Small intestine (tissue), 7 donors: Measurements from ENCODE around the gene ZFP36L2. TPM values are rescaled to one million over a fixed set of nuclear protein-coding genes. Genes with fewer than 3 reads are reported as not detected.

ENCODE experiments used
- DNase-seq, 2 donors: peaks; one replicate each; pipeline versions ENCODE4 v3.0.0 to v3.0.0-alpha.2; 2013
- FAIRE-seq: peaks from 2 replicates; lab custom pipeline; 2012; peaks lifted over from hg19 to GRCh38; lab: Jason Lieb, UNC
- H3K27ac ChIP-seq, 3 donors: one replicate each; pipeline ENCODE4 v1.5.1; 2013; ENCODE audit warnings: low read length in 2 of 3, mild to moderate bottlenecking in 2 of 3, control low read depth in 1 of 3, inconsistent platforms in 1 of 3, low read depth in 1 of 3, moderate library complexity in 1 of 3
- H3K27me3 ChIP-seq, 3 donors: one replicate each; pipeline ENCODE4 v1.6.1; 2013; ENCODE audit warnings: low read length in 3 of 3, inconsistent platforms in 1 of 3; ENCODE audit not compliant: control insufficient read depth in 3 of 3, insufficient read depth in 3 of 3
- H3K36me3 ChIP-seq, 3 donors: one replicate each; pipeline ENCODE4 v1.6.1; 2013; ENCODE audit warnings: low read length in 3 of 3, inconsistent platforms in 1 of 3, low read depth in 1 of 3, mild to moderate bottlenecking in 1 of 3, moderate library complexity in 1 of 3; ENCODE audit not compliant: control insufficient read depth in 3 of 3, insufficient read depth in 2 of 3
- H3K4me1 ChIP-seq, 3 donors: one replicate each; pipeline ENCODE4 v1.6.1; 2013; ENCODE audit warnings: low read length in 2 of 3, inconsistent platforms in 1 of 3, low read depth in 1 of 3, mild to moderate bottlenecking in 1 of 3, moderate library complexity in 1 of 3; ENCODE audit not compliant: control insufficient read depth in 3 of 3, insufficient read depth in 2 of 3
- H3K4me3 ChIP-seq, 3 donors: one replicate each; pipeline ENCODE4 v1.5.1; 2013; ENCODE audit warnings: low read length in 3 of 3, control low read depth in 1 of 3, inconsistent platforms in 1 of 3, low read depth in 1 of 3, mild to moderate bottlenecking in 1 of 3, moderate library complexity in 1 of 3
- H3K9me3 ChIP-seq, 2 donors: one replicate each; pipeline ENCODE4 v1.6.1; 2013; ENCODE audit warnings: low read depth in 1 of 2, low read length in 1 of 2; ENCODE audit not compliant: control insufficient read depth in 2 of 2, insufficient read depth in 1 of 2
- WGBS, 3 donors: extraction: QIAGEN DNeasy Blood & Tissue Kit; methylation state at CpG; one replicate each; pipeline ENCODE4 v1.1.7; 2013; 5-methylcytosine and 5-hydroxymethylcytosine counted together
- polyA plus RNA-seq, 4 donors: library from polyadenylated mRNA; stranded (reverse) in 3 of 4; unstranded in 1 of 4; fragments of 200-250 nt in 3 of 4; fragments of 120-200 nt in 1 of 4; gene quantifications; one replicate each; pipeline versions ENCODE4 v1.2.1 to v1.2.3, GENCODE V29; 2013
- donor health status: healthy with polysubstance abuse.
- donor health status: control.
- donor health status: control.
- donor health status: Bipolar disorder and iron deficiency.
- donor health status: healthy.

Gene ZFP36L2
- polyA plus RNA-seq, 4 donors = 62.1 to 331 (median 98.8) TPM

DNA sequence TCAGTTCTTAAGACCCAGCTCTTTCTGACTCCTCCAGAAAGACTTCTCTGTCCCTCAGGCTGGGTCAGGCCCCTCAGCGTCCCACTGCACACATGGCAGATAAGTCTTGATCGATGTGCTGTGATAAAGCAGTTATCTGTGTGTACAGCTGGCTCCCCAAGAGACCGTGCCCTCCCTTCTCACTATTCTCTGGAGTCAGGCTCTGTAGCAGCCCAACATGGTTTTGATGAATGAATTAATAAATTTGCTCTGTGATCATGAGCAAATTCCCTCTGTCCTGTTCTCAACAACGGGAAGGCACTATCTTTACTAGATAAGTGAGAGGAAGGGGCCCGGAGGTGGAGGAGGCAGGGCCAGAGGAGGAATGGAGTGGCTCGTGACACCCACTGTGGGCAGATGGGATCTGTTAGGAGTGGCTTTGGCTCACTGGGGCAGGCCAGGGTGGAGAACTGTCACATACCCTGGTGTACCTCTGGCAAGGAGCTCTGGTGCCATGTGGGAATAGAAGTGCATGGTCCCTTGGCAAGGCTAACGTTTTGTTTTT is 48.3 kb downstream of the ZFP36L2 start:
- FAIRE-seq (no peak), DNase-seq (no peak)
- no peaks in the 10 kb centered on the region for H3K36me3 ChIP-seq
- H3K27ac ChIP-seq = peak overlapping the region; percentile 76 to 95 (median 90)
- H3K27me3 ChIP-seq = no peaks in the 10 kb centered on the region
- H3K4me1 ChIP-seq = peaks cover 16 to 32% (median 23%) of the 10 kb centered on the region in 3 donors
- H3K4me3 ChIP-seq = no peak overlapping the region
- H3K9me3 ChIP-seq = peaks cover 0 to 26% of the 10 kb centered on the region in 2 donors
- 18 to 52% (median 37%) methylated on average over 7 of the region's 7 CpGs for WGBS, 3 donors

DNA sequence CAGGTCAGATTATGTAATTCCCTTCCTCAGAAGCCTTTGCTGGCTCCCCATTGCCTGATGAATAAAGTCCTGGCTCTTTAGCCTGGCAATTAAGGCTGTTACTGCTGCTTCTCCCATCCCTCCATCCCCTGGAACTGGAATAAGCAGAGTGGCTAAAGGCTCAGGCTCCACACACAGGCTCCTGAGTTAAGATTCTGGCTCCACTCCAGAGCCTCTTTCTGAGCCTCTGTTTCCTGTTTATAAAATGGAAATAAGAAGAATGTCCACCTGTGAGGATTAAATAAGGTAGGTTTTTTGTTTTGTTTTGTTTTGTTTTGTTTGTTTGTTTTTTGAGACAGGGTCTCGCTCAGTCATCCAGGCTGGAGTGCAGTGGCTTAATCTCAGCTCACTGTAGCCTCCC is 50.0 kb downstream of the ZFP36L2 start:
- FAIRE-seq = no peak
- DNase-seq = no peak
- WGBS, 3 donors = 89 to 100% (median 93%) methylated on average over 1 of the region's 1 CpG
- H3K36me3 ChIP-seq = no peaks in the 10 kb centered on the region
- H3K4me1 ChIP-seq = peaks cover 16 to 39% (median 23%) of the 10 kb centered on the region in 3 donors
- no peak overlapping the region for H3K4me3 ChIP-seq
- peaks cover 0 to 26% of the 10 kb centered on the region in 2 donors for H3K9me3 ChIP-seq
- H3K27me3 ChIP-seq = no peaks in the 10 kb centered on the region
- peak overlapping the region in 1 of 3 donors; percentile 29 for H3K27ac ChIP-seq

DNA sequence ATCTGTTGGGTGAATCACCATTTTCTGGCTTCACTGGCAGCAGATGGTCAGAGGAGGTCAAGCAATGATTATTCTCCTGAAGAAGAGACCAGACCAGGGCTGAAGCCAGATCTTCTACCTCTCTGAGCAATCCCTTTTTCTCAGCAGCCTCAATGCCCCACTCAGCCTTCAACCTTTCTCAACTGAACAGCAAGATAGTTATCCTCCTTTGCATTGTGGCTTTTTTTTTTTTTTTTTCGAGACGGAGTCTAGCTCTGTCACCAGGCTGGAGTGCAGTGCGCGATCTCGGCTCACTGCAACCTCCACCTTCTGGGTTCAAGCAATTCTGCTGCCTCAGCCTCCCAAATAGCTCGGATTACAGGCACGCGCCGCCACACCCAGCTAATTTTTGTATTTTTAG is 50.5 kb downstream of the ZFP36L2 start:
- H3K4me1 ChIP-seq = peaks cover 16 to 44% (median 23%) of the 10 kb centered on the region in 3 donors
- 80 to 89% (median 88%) methylated on average over 9 of the region's 9 CpGs for WGBS, 3 donors
- no peaks in the 10 kb centered on the region for H3K27me3 ChIP-seq
- DNase-seq (no peak), FAIRE-seq (no peak)
- H3K9me3 ChIP-seq = peaks cover 0 to 26% of the 10 kb centered on the region in 2 donors
- H3K27ac ChIP-seq = peak overlapping the region in 2 of 3 donors; percentile 61 to 94
- H3K4me3 ChIP-seq = no peak overlapping the region
- no peaks in the 10 kb centered on the region for H3K36me3 ChIP-seq

DNA sequence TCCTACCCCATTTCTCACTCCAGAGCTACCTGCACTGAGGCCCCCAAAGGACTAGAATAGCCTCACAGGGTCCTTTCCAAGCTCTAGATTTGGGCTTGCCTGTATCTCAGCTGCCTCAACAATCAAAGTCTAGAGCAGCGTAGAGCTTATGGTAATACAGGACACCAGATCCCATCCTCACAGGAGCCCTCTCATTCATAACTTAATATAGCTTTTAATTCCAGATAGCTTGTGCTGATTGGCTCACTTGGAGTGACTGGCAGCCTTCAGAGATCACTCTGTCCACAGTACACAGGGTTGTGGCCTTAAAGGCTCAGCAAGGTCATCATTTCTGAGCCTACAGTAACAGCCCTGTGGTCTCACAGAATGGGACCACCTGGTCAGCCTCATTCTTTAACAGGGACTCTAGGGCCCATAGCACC is 51.4 kb downstream of the ZFP36L2 start:
- 0 to 56% (median 5%) methylated on average over 1 of the region's 1 CpG for WGBS, 3 donors
- no peak overlapping the region for H3K4me3 ChIP-seq
- DNase-seq = no peak
- FAIRE-seq = no peak
- no peaks in the 10 kb centered on the region for H3K27me3 ChIP-seq
- peaks cover 0 to 26% of the 10 kb centered on the region in 2 donors for H3K9me3 ChIP-seq
- peak overlapping the region; percentile 49 to 94 (median 61) for H3K27ac ChIP-seq
- H3K4me1 ChIP-seq = peaks cover 16 to 49% (median 23%) of the 10 kb centered on the region in 3 donors
- no peaks in the 10 kb centered on the region for H3K36me3 ChIP-seq

DNA sequence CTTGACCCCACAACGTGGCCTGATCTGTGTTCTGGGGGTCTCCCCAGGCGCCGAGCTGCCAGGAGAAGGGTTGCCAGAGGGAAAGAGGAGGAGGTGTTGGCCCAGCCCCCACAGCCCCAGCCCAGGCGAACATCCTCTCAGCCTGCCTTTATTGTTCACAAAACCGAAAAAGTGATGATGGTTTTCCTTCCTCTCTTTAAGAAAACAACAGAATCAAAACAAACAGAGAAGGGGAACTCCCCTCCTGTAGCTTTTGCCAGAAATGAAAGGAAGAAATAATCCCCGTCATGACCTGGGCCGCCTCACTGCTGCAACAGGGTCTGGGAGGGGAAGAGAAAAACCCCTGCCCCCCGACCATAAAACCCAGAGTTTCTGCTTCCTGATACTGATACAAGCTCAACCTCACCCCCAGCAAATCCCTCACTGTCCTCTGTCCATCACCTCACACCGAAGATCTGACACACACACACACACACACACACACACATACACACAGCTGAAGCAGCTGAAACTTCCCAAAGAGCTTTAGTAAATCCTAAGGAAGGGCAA is 52.0 kb downstream of the ZFP36L2 start:
- DNase-seq = no peak
- FAIRE-seq = no peak
- WGBS, 3 donors = 33 to 44% (median 43%) methylated on average over 9 of the region's 9 CpGs

More for the DNA sequence above, 52.0 kb downstream of the ZFP36L2 start:
- H3K9me3 ChIP-seq = peaks cover 0 to 26% of the 10 kb centered on the region in 2 donors
- H3K4me1 ChIP-seq = peaks cover 16 to 53% (median 21%) of the 10 kb centered on the region in 3 donors
- no peaks in the 10 kb centered on the region for H3K36me3 ChIP-seq
- peak overlapping the region; percentile 49 to 94 (median 76) for H3K27ac ChIP-seq
- H3K4me3 ChIP-seq = no peak overlapping the region
- no peaks in the 10 kb centered on the region for H3K27me3 ChIP-seq
